K562 (cell line): Measurements from ENCODE around the gene ZNF275. TPM values are rescaled to one million over a fixed set of nuclear protein-coding genes. Genes with fewer than 3 reads are reported as not detected.
A peak's percentile ranks its signal among the peaks of the same experiment; 100 is the strongest.

Experiments
- ARHGAP35 ChIP-seq: fragments of 450-650 bp; IDR thresholded peaks from 2 replicates; pipeline ENCODE4 v1.6.1; 2018; ENCODE audit not compliant: partially characterized antibody
- CREB3 ChIP-seq: fragments of 450-650 bp; conservative IDR thresholded peaks from 2 replicates; pipeline ENCODE4 v1.6.1; 2016; ENCODE audit warnings: missing genetic modification characterization, low read depth, mild to moderate bottlenecking, missing compliant biosample characterization, moderate library complexity
- CREBBP ChIP-seq: IDR thresholded peaks from one replicate; pipeline ENCODE4 v1.6.1; 2012; ENCODE audit warnings: low read depth, mild to moderate bottlenecking, control low read depth, inconsistent platforms, low read length
- DPF2 ChIP-seq: fragments of 450-650 bp; IDR thresholded peaks from 2 replicates; pipeline ENCODE4 v1.6.1; 2016
- ESRRA ChIP-seq: fragments of 450-650 bp; IDR thresholded peaks from 2 replicates; pipeline ENCODE4 v1.6.1; 2014; ENCODE audit warnings: low read depth, mild to moderate bottlenecking, moderate library complexity, borderline replicate concordance
- GABPB1 ChIP-seq: sonication (generic); formaldehyde crosslinking; IDR thresholded peaks from 2 replicates; pipeline ENCODE4 v1.8.0; 2022; ENCODE audit warnings: mild to moderate bottlenecking, missing genetic modification reagents
- HCFC1 ChIP-seq: IDR thresholded peaks from 2 replicates; pipeline ENCODE4 v1.6.1; 2012; ENCODE audit warnings: low read depth, low read length, improper control_type of control experiment
- HLTF ChIP-seq: fragments of 450-650 bp; IDR thresholded peaks from 2 replicates; pipeline ENCODE4 v1.6.1; 2016
- MAFG ChIP-seq: fragments of 450-650 bp; conservative IDR thresholded peaks from 2 replicates; pipeline ENCODE4 v1.6.1; 2016; ENCODE audit warnings: missing genetic modification characterization, missing compliant biosample characterization
- NCOR1 ChIP-seq: fragments of 450-650 bp; IDR thresholded peaks from 2 replicates; pipeline ENCODE4 v1.6.1; 2016; ENCODE audit warnings: mild to moderate bottlenecking, moderate library complexity
- NELFE ChIP-seq: IDR thresholded peaks from 2 replicates; pipeline ENCODE4 v1.6.1; 2011; ENCODE audit warnings: mild to moderate bottlenecking; ENCODE audit not compliant: insufficient read depth, insufficient read length
- PCBP1 ChIP-seq: fragments of 200-400 bp; formaldehyde crosslinking; IDR thresholded peaks from 2 replicates; pipeline ENCODE4 v1.6.1; 2018; ENCODE audit warnings: mild to moderate bottlenecking, low read depth, low read length; ENCODE audit not compliant: poor library complexity, severe bottlenecking
- RFX1 ChIP-seq: fragments of 450-650 bp; IDR thresholded peaks from 2 replicates; pipeline ENCODE4 v1.6.1; 2016; ENCODE audit warnings: mild to moderate bottlenecking, moderate library complexity
- SP1 ChIP-seq: sonication (generic); formaldehyde crosslinking; IDR thresholded peaks from 2 replicates; pipeline ENCODE4 v1.8.1; 2022; ENCODE audit warnings: mild to moderate bottlenecking, missing genetic modification reagents
- XRCC4 ChIP-seq: IDR thresholded peaks from one replicate; pipeline ENCODE4 v1.6.1; 2011; ENCODE audit not compliant: insufficient read depth, insufficient read length; ENCODE audit errors: extremely low read depth
- ZNF134 ChIP-seq: fragments of 250-450 bp; sonication (Bioruptor Pico); conservative IDR thresholded peaks from 2 replicates; pipeline ENCODE4 v1.4.0; 2020
- ZNF311 ChIP-seq: fragments of 250-450 bp; sonication (Bioruptor Pico); IDR thresholded peaks from 2 replicates; pipeline ENCODE4 v1.4.0; 2020; ENCODE audit warnings: mild to moderate bottlenecking, moderate library complexity
- ZNF561 ChIP-seq: fragments of 450-650 bp; formaldehyde crosslinking; conservative IDR thresholded peaks from 2 replicates; pipeline ENCODE4 v1.4.0; 2020; ENCODE audit warnings: mild to moderate bottlenecking, moderate library complexity
- polyA plus RNA-seq, 8 experiments: library from polyadenylated mRNA; depleted of rRNA in 4 of 8; stranded (reverse) in 5 of 8; unstranded in 3 of 8; fragments of >200 nt; fragmentation: Nextera tagmentation in 2 of 8; fragmentation: Illumina TruSeq in 1 of 8; extraction: Ambion mirVana in 2 of 8; extraction: Trizol in 1 of 8; gene quantifications; 2 replicates each; pipeline versions ENCODE4 v1.2.1 to v1.2.3, GENCODE V29; 2011 to 2014; ENCODE audit warnings: inconsistent platforms in 1 of 8, missing spikeins in 1 of 8
- total RNA-seq, 7 experiments: library from RNA; depleted of rRNA in 6 of 7; stranded (reverse); fragments of >200 nt in 6 of 7; fragmentation: Illumina TruSeq in 2 of 7; extraction: Trizol in 2 of 7; gene quantifications; 2 replicates each; pipeline versions ENCODE4 v1.2.1 to v1.2.3, GENCODE V29; 2011 to 2021; ENCODE audit warnings: low replicate concordance in 1 of 7
- TF ChIP-seq, protein P1 (sequence below): conservative IDR thresholded peaks from 2 replicates; pipeline ENCODE4 v1.6.1; 2011; ENCODE audit warnings: low read depth, mild to moderate bottlenecking, low read length; ENCODE audit not compliant: control insufficient read depth
- TF ChIP-seq, protein P2 (sequence below): sonication (generic); formaldehyde crosslinking; IDR thresholded peaks from 2 replicates; pipeline ENCODE4 v1.8.0; 2022; ENCODE audit warnings: missing genetic modification reagents, mild to moderate bottlenecking, borderline replicate concordance
- TF ChIP-seq, protein P3 (sequence below): fragments of 200-800 bp; sonication (Bioruptor generic); IDR thresholded peaks from 2 replicates; pipeline ENCODE4 v1.6.1; 2017; ENCODE audit warnings: missing genetic modification characterization, missing compliant biosample characterization
- TF ChIP-seq, protein P4 (sequence below): sonication (generic); formaldehyde crosslinking; IDR thresholded peaks from 2 replicates; pipeline ENCODE4 v1.8.1; 2023; ENCODE audit warnings: mild to moderate bottlenecking, missing genetic modification reagents

Gene ZNF275
- total and polyA plus RNA-seq, 9 of the 15 experiments (the other 6 are each of a cell fraction or from before 2014, with no cell fraction given): 2.1 to 19.1 (median 12.0) TPM

DNA sequence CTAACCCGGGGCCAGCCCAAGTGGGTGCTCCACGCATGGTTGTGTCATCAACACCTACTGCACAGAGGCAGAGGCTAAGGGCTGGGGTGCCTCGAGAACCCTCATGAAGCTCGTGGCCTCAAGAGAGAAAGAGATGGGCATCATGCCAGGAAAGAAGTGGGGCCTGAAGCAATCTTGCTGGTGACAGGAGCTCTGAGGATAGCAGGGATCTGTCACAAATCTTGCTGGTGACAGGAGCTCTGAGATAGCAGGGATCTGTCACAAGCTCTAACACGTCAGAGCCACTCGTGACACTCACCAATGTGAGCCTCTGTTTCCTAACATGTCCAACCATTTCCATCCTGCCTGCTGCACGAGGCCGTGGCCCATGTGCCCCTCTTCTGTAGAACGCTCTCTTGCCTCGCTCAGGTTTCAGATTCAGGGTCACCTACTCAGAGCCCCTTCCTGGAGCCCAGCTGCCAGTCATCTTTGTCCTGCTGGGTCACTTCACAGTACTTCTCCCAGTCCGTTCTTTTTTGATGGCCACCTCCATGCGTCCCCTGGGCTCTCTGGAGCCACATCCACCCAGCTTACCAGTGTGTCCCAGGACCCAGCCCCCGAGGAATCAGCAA is 46.1 kb downstream of the ZNF275 start (continued):
- TF ChIP-seq HLTF (no peak), ESRRA (no peak), NELFE (no peak), XRCC4 (no peak), DPF2 (peak; percentile 53), PCBP1 (no peak), ZNF311 (CRISPR knock-in tag) (no peak), CREB3 (tag) (peak; percentile 74), RFX1 (no peak), CREBBP (no peak), ZNF134 (CRISPR knock-in tag) (no peak), HCFC1 (no peak), ARHGAP35 (no peak), SP1 (no peak), GABPB1 (no peak), MAFG (tag) (no peak), NCOR1 (0 out of 2 replicates have a peak, but pooled peaks have one; percentile 15), ZNF561 (no peak)
- TF ChIP-seq, protein P1, sequence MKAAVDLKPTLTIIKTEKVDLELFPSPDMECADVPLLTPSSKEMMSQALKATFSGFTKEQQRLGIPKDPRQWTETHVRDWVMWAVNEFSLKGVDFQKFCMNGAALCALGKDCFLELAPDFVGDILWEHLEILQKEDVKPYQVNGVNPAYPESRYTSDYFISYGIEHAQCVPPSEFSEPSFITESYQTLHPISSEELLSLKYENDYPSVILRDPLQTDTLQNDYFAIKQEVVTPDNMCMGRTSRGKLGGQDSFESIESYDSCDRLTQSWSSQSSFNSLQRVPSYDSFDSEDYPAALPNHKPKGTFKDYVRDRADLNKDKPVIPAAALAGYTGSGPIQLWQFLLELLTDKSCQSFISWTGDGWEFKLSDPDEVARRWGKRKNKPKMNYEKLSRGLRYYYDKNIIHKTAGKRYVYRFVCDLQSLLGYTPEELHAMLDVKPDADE: no peak
- TF ChIP-seq, protein P2, sequence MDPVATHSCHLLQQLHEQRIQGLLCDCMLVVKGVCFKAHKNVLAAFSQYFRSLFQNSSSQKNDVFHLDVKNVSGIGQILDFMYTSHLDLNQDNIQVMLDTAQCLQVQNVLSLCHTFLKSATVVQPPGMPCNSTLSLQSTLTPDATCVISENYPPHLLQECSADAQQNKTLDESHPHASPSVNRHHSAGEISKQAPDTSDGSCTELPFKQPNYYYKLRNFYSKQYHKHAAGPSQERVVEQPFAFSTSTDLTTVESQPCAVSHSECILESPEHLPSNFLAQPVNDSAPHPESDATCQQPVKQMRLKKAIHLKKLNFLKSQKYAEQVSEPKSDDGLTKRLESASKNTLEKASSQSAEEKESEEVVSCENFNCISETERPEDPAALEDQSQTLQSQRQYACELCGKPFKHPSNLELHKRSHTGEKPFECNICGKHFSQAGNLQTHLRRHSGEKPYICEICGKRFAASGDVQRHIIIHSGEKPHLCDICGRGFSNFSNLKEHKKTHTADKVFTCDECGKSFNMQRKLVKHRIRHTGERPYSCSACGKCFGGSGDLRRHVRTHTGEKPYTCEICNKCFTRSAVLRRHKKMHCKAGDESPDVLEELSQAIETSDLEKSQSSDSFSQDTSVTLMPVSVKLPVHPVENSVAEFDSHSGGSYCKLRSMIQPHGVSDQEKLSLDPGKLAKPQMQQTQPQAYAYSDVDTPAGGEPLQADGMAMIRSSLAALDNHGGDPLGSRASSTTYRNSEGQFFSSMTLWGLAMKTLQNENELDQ (CRISPR knock-in tag): no peak
- TF ChIP-seq, protein P3, sequence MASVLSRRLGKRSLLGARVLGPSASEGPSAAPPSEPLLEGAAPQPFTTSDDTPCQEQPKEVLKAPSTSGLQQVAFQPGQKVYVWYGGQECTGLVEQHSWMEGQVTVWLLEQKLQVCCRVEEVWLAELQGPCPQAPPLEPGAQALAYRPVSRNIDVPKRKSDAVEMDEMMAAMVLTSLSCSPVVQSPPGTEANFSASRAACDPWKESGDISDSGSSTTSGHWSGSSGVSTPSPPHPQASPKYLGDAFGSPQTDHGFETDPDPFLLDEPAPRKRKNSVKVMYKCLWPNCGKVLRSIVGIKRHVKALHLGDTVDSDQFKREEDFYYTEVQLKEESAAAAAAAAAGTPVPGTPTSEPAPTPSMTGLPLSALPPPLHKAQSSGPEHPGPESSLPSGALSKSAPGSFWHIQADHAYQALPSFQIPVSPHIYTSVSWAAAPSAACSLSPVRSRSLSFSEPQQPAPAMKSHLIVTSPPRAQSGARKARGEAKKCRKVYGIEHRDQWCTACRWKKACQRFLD: peak; percentile 86; the same call in 1 of the 2 replicates
- TF ChIP-seq, protein P4, sequence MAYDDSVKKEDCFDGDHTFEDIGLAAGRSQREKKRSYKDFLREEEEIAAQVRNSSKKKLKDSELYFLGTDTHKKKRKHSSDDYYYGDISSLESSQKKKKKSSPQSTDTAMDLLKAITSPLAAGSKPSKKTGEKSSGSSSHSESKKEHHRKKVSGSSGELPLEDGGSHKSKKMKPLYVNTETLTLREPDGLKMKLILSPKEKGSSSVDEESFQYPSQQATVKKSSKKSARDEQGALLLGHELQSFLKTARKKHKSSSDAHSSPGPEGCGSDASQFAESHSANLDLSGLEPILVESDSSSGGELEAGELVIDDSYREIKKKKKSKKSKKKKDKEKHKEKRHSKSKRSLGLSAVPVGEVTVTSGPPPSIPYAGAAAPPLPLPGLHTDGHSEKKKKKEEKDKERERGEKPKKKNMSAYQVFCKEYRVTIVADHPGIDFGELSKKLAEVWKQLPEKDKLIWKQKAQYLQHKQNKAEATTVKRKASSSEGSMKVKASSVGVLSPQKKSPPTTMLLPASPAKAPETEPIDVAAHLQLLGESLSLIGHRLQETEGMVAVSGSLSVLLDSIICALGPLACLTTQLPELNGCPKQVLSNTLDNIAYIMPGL (CRISPR knock-in tag): no peak
